Right lobe of liver (tissue), 6 donors: Measurements from ENCODE around the gene TRIOBP. TPM values are rescaled to one million over a fixed set of nuclear protein-coding genes. Genes with fewer than 3 reads are reported as not detected.
A peak's percentile ranks its signal among the peaks of the same experiment; 100 is the strongest.

Experiments
- ATAC-seq, 4 donors: fragments of 200-7000 bp; cut with Tn5 transposase; one replicate each; pipeline ENCODE4 v1.9.1; 2020; ENCODE audit warnings: mild to moderate bottlenecking in 4 of 4, moderate library complexity in 4 of 4
- DNase-seq, 3 donors: peaks; one replicate each; pipeline ENCODE4 v3.0.0-alpha.2; 2020
- H3K27ac ChIP-seq, 3 donors: fragments of 200-600 bp; one replicate each; pipeline ENCODE4 v1.8.0; 2022
- H3K27me3 ChIP-seq, 2 donors: fragments of 200-600 bp; one replicate each; pipeline ENCODE4 v1.8.0; 2022
- H3K36me3 ChIP-seq, 4 donors: fragments of 200-600 bp; sonication (generic) in 1 of 4; one replicate each; pipeline versions ENCODE4 v1.5.1 to v1.8.0; 2017 to 2022; ENCODE audit warnings: control low read depth in 1 of 4
- H3K4me1 ChIP-seq, 4 donors: fragments of 200-600 bp; sonication (generic) in 1 of 4; one replicate each; pipeline versions ENCODE4 v1.5.1 to v1.8.0; 2017 to 2022; ENCODE audit warnings: control low read depth in 1 of 4
- H3K4me3 ChIP-seq, 3 donors: fragments of 200-600 bp; one replicate each; pipeline ENCODE4 v1.8.0; 2022
- H3K9me3 ChIP-seq, 4 donors: fragments of 200-600 bp; sonication (generic) in 1 of 4; one replicate each; pipeline versions ENCODE4 v1.5.1 to v1.8.0; 2017 to 2022; ENCODE audit warnings: control low read depth in 1 of 4
- CTCF ChIP-seq, 4 donors: fragments of 200-600 bp in 3 of 4; fragments of 450-650 bp in 1 of 4; IDR thresholded peaks; one replicate each; pipeline versions ENCODE4 v1.5.1 to v1.8.0; 2016 to 2022; ENCODE audit warnings: antibody characterized with exemption in 4 of 4, mild to moderate bottlenecking in 2 of 4
- POLR2A ChIP-seq: fragments of 450-650 bp; IDR thresholded peaks from one replicate; pipeline ENCODE4 v1.6.1; 2017; ENCODE audit warnings: antibody characterized with exemption, mild to moderate bottlenecking
- WGBS: methylation state at CpG from one replicate; pipeline ENCODE4 v1.1.6; 2018; ENCODE audit warnings: low coverage, low lambda C conversion rate; ENCODE audit not compliant: insufficient coverage; ENCODE audit errors: missing lambda C conversion rate; 5-methylcytosine and 5-hydroxymethylcytosine counted together
- intact Hi-C, 2 donors: fragments of 100-400 bp; cut with DNase I; formaldehyde crosslinking; loops; one replicate each; pipeline versions ENCODE4 v1.11.2 to v1.14.1; 2022
- total RNA-seq, 6 experiments: library from RNA; depleted of rRNA in 2 of 6; stranded (reverse); fragments of >200 nt in 2 of 6; fragmentation: NEBNext Ultra II Directional in 3 of 6; extraction: Animal tissue kit (Norgen Biotek cat#: 25700) in 3 of 6; gene quantifications; one replicate each; pipeline versions ENCODE4 v1.1.0 to v1.2.4, GENCODE V29; 2016 to 2023
- donor health status: DM: no; HTN: yes; CAD: no.
- donor health status: DM: no; HTN: no; CAD: no.
- donor health status: DM: no; HTN: no; CAD: no.
- donor health status: DM: no; HTN: yes; CAD: no.
- donor health status: DM: no; HTN: yes; CAD: no.

TRIOBP gene
- total RNA-seq, 6 experiments from 2014 or later = 11.7 to 22.8 (median 20.7) TPM

DNA sequence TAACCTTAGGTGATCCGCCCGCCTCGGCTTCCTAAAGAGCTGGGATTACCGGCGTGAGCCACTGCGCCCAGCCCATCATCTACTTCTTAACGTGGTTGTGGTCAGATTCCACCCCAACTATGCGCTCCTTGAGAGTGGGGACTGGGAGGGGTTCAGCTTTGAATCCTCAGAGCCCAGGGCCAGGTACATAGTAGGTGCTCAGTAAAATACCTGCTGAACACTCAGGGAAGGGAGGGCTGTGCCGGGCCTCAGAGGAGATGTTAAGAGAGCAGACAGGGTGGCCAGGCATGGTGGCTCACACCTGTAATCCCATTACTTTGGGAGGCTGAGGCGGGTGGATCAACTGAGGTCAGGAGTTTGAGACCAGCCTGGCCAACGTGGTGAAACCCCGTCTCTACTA is 22.6 kb upstream of the TRIOBP start:
- intact Hi-C loops = loop anchor here in 1 of 2 donors (10.0 kb wide), 1 partner anchor 49 kb away; no protein-coding TSS in a partner anchor
- DNase-seq = no peak
- Histone ChIP-seq H3K36me3 (no peaks in the 10 kb centered on the region), H3K27me3 (no peaks in the 10 kb centered on the region), H3K27ac (peak overlapping the region; percentile 56 to 84 (median 64)), H3K9me3 (no peaks in the 10 kb centered on the region), H3K4me1 (peaks cover 0 to 30% (median 10%) of the 10 kb centered on the region in 4 donors), H3K4me3 (no peak overlapping the region)
- TF ChIP-seq CTCF (IDR thresholded peaks at IDR 0.05) (no peak), POLR2A (no peak)
- 78% methylated on average over 5 of the region's 12 CpGs for WGBS
- no peak for ATAC-seq

DNA sequence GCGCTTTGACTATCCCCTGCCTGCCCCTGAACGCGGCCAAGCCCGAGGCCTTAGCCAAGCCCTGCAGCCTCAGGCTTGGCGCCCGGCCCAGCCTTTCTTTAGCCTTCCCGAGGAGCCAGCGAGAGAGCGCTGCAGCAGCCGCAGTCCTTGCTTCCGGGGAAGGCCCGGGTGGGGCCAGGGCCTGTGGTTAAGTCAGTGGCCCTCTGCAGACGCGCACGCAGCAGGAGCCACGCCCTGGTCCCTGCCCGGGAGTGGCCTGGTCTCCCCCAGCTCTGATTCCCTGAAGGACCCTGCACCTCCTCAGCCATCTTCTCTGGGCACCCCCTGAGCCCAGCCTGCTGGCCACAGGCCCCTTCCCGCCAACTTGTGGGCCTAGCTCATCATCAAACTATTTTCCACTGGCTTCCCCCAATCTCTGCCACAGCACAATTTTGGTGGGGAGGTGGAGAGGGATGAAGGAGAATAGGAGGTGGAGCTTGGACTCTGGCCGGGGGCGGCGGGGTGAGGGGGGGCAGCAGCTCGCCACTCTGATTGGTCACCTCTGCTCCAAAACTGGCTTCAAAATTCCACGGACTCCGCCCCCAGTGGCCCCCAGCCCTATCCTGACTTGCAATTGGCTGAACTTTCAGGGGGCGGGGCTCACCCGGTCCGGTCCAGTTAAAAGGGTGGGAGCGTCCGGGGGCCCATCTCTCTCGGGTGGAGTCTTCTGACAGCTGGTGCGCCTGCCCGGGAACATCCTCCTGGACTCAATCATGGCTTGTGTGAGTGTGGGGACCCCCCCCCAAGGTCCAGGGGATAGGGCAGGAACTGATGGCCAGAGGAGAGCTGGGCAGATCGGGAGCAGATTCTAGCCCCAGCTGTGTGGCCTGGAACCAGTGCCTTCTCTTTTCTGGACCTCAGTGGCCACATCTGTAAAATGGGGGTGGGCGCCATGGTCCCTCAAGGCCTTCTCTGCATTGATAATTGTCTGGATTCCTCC is 21.6 kb upstream of the TRIOBP start, which contains the start of gene LGALS1:
LGALS1 (plus strand) TSS at position 686 of the 979 bp plus-strand sequence; CDS start at position 753, 67 bp downstream.
- Histone ChIP-seq H3K4me3 (peak within 1 kb of the TSS; percentile 41 to 62 (median 58)), H3K27ac (peak within 1 kb of the TSS; percentile 56 to 84 (median 84)), H3K9me3 (no peaks in the 10 kb centered on the region), H3K4me1 (peaks cover 0 to 30% (median 10%) of the 10 kb centered on the region in 4 donors), H3K36me3 (no peaks in the 10 kb centered on the region), H3K27me3 (no peaks in the 10 kb centered on the region)
- 7% methylated on average over 14 of the region's 34 CpGs for WGBS
- peak; percentile 90 to 95 (median 94) for DNase-seq
- TF ChIP-seq POLR2A (peak; percentile 42), CTCF (IDR thresholded peaks at IDR 0.05) (peak in 2 of 4 donors; percentile 5 to 8)
- intact Hi-C loops = loop anchor here in 1 of 2 donors (10.0 kb wide), 1 partner anchor 50 kb away; no protein-coding TSS in a partner anchor
- peak; percentile 69 to 82 (median 76) for ATAC-seq

- WGBS = 7% methylated on average over 8 of the region's 17 CpGs
- H3K4me3 ChIP-seq = peak overlapping the region; percentile 41 to 62 (median 58)
- H3K9me3 ChIP-seq = no peaks in the 10 kb centered on the region
- H3K27ac ChIP-seq = peak overlapping the region; percentile 54 to 84 (median 84)
- TF ChIP-seq CTCF (IDR thresholded peaks at IDR 0.05) (no peak), POLR2A (no peak)
- intact Hi-C loops = loop anchor here in 1 of 2 donors (10.0 kb wide), 1 partner anchor 51 kb away; no protein-coding TSS in a partner anchor
- H3K27me3 ChIP-seq = no peaks in the 10 kb centered on the region
- H3K36me3 ChIP-seq = no peaks in the 10 kb centered on the region
- H3K4me1 ChIP-seq = peaks cover 0 to 30% (median 10%) of the 10 kb centered on the region in 4 donors
- DNase-seq (peak; percentile 77 to 96 (median 86)), ATAC-seq (peak; percentile 50 to 72 (median 67))
Measured at GRCh38 chr22:37675930-37676735, 20.7 kb upstream of the TRIOBP start.
